SW480 (cell line): ENCODE data around the gene ZNF471.

Source experiments
- DNase-seq: peaks from one replicate; pipeline ENCODE4 v3.0.0-alpha.2; 2016; ENCODE audit warnings: low spot score

Gene ZNF471

GRCh38 chr19:56507446-56508289 lies at the start of gene ZNF471:
Gene ZNF471, plus strand, starts transcription at chr19:56507855. Its CDS starts 3,717 bp downstream, at chr19:56511572.
- no peak for DNase-seq

- no peak for DNase-seq
Measured at GRCh38 chr19:56474308-56474707, 33.3 kb upstream of the ZNF471 start.

- DNase-seq = no peak
Measured at GRCh38 chr19:56476093-56476492, 31.6 kb upstream of the ZNF471 start.

GRCh38 chr19:56476651-56477428 lies 30.8 kb upstream of the ZNF471 start, which contains the start of gene ZNF667:
Gene ZNF667, minus strand, starts transcription at chr19:56477345. Its CDS starts 14,975 bp downstream, at chr19:56462370.
- no peak for DNase-seq

GRCh38 chr19:56477429-56478338 lies 30.0 kb upstream of the ZNF471 start:
- DNase-seq = no peak

- DNase-seq = no peak
Measured at GRCh38 chr19:56491399-56491798, 16.3 kb upstream of the ZNF471 start.

GRCh38 chr19:56504581-56504980 lies 3.1 kb upstream of the ZNF471 start:
- DNase-seq = no peak

- DNase-seq = no peak
Measured at GRCh38 chr19:56508290-56508778, 679 bp downstream of the ZNF471 start.

GRCh38 chr19:56525214-56525860 lies 17.7 kb downstream of the ZNF471 start:
- no peak for DNase-seq

GRCh38 chr19:56537442-56537841 lies 29.8 kb downstream of the ZNF471 start:
- DNase-seq = no peak

GRCh38 chr19:56538254-56538760 lies 30.7 kb downstream of the ZNF471 start:
- peak; percentile 86 for DNase-seq

GRCh38 chr19:56538761-56539263 lies 31.2 kb downstream of the ZNF471 start, which contains the start of gene ZFP28:
Gene ZFP28, plus strand, starts transcription at chr19:56538948. Its CDS starts 71 bp downstream, at chr19:56539019.
- DNase-seq = no peak

- no peak for DNase-seq
Measured at GRCh38 chr19:56543776-56544175, 36.1 kb downstream of the ZNF471 start.

GRCh38 chr19:56547535-56547934 lies 39.9 kb downstream of the ZNF471 start:
- no peak for DNase-seq

GRCh38 chr19:56554272-56554869 lies 46.7 kb downstream of the ZNF471 start:
- no peak for DNase-seq

GRCh38 chr19:56562766-56563165 lies 55.1 kb downstream of the ZNF471 start:
- no peak for DNase-seq

- DNase-seq = peak; percentile 38
Measured at GRCh38 chr19:56566904-56567273, 59.2 kb downstream of the ZNF471 start.

- peak; percentile 95 for DNase-seq
Measured at GRCh38 chr19:56567274-56568120, 59.8 kb downstream of the ZNF471 start, which contains the start of gene ZNF470. Gene ZNF470, plus strand, starts transcription at chr19:56567468. Its CDS starts 2,844 bp downstream, at chr19:56570312.

GRCh38 chr19:56572589-56572988 lies 64.9 kb downstream of the ZNF471 start:
- no peak for DNase-seq
